Glomerular visceral epithelial cell (primary cell): ENCODE results near the gene JUP.

Source experiments
- DNase-seq: peaks from one replicate; pipeline ENCODE4 v3.0.0-alpha.2; 2016; ENCODE audit errors: extremely low spot score

Gene JUP

DNA sequence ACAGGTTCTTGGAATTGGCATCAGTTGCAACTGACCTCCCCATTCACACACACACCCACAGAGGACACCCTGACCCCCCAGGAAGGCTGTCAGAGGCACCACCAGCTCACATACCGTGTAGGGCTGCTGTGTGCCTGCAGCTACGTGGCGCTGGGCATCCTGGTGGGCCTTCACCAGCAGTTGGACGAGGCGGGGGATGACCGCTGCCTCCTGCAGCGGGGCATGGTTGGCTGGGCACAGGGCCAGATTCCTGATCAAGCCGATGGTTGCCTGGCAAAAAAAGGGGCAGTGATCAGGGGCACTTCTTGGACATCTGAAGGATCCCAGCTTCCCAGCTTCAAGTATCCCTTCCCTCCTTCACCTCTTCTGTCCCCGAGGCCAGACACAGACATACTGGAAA, 27.9 kb downstream of the JUP start:
- no peak for DNase-seq

DNA sequence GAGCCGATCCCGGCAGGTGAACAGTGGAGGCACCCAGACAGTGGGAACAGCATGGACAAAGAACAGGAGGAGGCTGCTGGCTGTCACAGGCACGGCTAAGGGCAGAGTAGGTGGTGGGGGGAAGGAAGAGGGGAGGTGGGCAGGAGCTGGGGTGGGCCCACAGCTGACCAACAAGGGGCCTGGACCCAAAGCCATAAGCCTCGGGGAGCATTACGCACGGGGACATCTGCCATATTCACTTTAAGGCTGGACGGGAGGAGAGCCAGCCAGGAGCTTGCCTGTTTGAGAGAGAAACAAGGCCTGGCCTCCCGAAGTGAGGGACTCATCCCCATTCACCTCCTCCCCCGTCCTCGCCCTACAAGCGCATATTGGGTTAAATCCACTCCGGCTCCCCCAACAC, 32.4 kb downstream of the JUP start:
- DNase-seq, result no peak

DNA sequence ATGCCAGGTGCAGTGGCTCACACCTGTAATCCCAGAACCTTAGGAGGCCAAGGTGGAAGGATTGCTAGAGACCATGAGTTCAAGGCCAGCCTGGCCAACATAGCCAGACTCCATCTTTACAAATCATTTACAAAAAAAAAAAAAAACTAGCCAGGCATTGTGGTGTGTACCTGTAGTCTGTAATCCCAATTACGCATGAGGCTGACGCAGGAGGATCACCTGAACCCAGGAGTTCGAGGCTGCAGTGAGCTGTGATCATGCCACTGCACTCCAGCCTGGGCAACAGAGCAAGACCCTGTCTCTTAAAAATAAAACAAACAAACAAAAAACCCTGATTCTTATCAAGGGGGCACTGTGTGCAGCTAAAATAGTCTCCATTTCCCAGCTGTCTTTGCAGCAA, 35.2 kb downstream of the JUP start:
- no peak for DNase-seq

DNA sequence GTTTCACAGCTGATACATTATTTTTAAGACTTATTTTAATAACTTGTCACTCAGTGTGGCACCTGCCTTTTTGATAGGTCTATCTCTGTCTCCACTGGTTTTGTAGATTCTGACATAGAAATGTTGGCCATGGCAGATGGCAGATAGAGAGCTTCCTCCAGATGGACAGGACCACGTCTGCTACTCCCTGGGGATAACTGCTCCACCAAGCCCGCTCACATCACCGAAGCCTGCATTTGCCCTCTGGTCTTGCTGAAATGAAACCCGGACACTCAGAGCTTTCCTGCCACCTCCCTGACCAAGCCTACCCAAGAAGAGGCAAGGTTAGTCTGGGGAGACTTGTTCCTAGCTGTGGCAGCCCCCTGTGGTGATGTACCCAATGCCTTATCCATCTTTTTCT, 35.6 kb downstream of the JUP start:
- DNase-seq, result no peak

DNA sequence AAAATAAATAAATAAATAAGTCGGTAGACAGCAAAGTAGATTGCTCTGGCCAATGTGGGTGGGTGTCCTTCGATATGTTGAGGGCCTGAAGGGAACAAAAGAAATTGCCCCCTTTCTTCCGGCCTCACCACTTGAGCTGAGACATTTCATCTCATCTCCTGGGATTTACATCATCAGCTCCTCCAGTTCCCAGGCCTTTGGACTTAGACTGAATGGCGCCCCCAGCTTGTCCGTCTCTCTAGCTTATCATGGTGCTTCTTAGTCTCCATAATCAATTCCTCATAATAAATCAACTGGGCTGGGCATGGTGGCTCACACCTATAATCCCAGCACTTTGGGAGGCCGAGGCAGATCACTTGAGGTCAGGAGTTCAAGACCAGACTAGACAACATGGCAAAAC, 38.2 kb downstream of the JUP start:
- no peak for DNase-seq

DNA sequence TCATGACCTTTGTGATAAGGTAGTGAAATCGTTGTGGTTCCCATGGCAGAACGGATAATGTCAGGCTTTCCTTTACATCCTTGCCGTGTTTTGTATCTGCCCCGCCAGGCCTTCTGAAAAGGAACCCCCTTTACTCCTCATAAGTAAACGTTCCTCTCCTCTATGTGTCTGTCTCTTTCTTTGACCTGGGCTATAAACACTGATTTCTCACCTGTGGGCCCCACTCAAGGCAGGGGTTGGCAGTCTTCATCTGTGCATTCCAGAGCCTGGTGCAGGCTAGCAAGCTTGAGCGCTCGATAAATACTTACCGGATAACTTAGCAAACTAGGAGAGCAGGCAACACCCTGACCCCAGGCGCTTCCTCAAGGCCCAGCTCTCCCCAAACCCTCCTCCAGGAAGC, 44.8 kb downstream of the JUP start:
- DNase-seq, result no peak

DNA sequence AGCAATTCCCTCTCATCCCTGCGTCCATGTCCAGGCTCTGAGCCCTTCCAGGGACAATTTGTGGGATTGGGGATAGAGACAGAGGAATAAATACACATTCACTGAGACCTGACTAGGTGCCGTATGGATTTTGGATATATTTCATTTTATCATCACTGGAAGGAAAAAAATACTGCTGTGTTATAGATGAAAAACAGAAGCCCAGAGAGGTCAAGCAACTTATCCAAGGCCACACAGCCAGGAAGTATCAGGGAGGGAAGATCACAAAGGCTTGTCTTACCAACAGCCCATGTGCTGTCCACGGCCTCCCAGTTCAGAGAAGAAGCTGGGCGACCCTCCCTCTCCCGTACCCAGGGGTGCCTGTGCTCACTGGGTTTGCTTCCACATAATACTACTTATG, 46.0 kb downstream of the JUP start:
- no peak for DNase-seq

DNA sequence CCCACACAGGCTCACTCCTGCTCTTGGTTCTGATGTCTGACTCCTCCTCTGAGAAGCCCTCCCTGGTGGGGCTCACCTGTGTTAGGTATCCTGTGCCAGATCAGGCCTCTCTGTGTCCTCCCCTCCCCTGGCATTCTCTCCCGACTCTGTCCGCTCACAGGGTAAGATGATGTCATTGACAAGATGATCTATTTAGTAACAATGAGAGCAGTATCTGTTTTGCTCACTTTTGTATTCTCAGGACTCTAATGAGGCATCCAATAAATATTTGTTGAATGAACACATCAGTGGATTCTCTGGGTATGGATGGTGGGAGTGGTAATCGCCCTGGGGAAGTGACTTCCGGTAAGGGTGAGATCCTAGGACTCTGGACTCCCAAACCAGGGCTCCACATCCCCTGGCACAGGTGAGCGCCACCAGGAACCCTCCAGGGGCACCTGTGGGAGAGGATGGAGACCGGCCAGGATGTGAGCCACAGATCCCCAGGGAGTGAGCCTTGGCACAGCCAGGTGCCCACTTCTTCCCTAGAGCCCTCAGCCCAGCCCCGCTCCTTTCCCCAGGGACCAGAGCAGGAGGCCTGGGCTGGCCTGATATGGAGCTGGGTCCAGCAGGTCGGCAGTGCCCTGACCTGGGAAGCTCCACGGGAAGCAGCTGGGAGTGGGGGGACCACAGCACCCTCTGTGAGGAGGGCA, 46.7 kb downstream of the JUP start:
- DNase-seq, result peak; percentile 42

DNA sequence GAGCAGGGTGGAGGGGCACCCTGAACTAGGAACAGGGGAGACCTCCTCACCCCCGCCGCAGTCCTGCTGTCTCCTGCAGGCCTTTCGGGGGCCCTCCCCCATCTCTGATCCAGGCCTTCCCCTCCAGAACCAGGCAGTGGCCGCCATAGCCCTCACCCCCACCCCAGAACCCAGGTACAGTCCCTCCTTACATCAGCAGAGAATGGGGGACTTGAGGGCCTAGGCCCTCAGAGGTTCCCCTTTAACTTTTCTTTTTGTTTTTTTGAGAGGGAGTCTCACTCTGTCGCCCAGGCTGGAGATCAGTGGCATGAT, 47.8 kb downstream of the JUP start:
- DNase-seq, result no peak

DNA sequence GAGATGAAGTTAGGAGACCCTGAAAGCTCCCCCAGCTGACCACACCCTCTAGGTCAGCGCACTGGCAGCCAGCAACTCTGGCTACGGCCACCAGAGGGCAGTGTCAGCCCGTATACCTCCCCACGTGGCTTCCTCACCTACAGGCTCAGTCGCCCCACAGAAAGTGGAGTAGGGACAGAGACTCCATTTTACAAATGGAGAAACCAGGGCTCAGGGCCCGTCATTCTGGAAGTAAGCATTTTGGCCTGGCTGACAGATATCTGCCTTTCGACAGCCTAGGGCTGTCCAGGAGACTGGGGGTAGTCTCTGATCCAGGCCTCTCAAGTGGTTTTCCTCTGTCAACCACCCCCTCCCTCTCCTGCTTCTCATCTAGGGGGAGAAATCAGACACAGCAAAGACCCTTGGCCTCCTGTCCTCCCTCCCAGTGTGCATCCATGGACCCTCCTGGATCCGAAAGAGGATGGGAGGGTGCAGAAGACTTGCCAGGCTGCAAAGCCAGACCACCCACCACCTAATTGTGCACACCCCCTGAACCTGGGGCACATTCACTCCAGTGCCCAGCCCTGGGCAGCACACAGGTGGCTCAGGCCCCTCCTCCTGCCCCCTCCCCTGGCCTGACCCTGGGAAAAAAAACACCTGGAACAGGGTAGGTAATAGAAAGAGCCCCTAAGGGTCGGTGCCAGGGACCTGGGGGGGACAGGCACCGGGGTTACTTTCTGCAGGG, 48.3 kb downstream of the JUP start:
- peak; percentile 84 for DNase-seq

DNA sequence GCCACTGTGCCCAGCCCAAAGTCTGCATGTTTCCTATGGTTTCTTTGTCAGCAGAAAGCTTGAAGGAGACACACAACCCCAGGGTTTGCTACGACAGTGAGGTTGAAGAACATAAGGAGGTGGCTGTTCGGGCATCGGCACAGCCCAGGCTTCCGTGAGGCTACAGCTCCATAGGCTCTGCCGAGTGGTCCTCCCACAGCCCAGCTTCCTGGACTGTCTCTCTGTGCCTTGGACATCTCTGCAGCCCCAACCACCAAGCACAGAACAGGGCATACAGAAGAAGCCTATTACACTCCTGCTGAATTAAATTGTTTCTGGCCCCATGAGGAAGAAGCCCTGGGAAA, 48.9 kb downstream of the JUP start:
- no peak for DNase-seq

DNA sequence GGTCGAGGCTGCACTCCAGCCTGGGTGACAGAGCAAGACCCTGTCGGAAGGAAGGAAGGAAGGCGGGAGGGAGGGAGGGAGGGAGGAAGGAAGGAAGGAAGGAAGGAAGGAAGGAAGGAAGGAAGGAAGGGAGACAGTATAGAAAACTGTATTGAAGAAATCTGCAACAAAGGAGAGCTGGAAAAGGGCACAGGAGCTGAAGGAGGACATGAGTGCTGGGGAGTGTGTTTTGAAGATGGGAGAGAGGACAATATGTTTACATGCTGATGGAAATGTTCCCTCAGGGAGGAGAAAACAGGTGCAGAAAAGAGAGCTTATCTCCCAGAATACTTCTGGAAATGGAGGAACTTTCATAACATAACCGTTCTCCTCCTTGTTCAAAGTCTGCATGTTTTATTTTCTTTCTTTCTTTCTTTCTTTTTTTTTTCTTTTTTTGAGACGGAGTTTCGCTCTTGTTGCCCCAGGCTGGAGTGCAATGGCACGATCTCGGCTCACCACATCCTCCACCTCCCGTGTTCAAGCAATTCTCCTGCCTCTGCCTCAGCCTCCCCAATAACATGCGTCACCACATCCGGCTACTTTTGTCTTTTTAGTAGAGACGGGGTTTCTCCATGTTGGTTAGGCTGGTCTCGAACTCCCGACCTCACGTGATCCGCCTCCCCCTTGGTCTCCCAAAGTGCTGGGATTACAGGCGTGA, 49.4 kb downstream of the JUP start:
- no peak for DNase-seq

DNA sequence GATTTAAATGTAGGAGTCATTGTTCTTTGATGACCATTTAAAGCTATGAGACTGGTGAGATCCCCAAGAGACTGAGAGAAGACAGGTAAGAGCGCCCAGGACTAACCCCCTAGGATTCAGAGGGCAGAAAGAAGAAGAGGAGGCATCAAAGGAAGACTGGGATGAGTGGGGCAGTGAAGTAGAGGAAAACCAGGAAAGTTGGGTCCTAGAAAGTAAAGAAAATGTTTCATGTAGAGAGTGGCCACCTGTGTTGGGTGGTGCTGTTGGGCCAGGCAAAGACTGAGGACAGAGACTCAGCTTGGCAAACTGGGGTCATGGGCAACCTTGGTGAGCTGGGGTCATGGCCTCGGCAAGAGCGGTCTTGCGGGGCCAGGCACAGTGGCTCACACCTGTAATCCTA, 50.8 kb downstream of the JUP start:
- DNase-seq, result no peak

DNA sequence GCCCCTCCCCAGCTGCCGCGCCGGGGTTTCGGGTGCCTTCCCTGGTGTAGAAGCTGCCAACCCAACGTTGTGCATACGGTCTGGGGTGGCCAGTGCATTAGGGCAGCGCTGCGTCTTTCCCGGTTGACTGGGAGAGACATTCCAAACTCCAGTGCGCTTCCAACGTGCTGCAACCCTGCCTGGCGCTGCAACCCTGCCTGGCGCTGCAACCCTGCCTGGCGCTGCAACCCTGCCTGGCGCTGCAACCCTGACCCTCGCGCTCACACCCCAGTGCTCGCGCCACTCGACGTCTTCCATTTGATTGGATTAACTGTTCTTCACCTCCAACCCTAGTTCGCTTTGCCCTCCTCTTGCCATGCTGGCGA, 51.6 kb downstream of the JUP start:
- DNase-seq, result no peak

DNA sequence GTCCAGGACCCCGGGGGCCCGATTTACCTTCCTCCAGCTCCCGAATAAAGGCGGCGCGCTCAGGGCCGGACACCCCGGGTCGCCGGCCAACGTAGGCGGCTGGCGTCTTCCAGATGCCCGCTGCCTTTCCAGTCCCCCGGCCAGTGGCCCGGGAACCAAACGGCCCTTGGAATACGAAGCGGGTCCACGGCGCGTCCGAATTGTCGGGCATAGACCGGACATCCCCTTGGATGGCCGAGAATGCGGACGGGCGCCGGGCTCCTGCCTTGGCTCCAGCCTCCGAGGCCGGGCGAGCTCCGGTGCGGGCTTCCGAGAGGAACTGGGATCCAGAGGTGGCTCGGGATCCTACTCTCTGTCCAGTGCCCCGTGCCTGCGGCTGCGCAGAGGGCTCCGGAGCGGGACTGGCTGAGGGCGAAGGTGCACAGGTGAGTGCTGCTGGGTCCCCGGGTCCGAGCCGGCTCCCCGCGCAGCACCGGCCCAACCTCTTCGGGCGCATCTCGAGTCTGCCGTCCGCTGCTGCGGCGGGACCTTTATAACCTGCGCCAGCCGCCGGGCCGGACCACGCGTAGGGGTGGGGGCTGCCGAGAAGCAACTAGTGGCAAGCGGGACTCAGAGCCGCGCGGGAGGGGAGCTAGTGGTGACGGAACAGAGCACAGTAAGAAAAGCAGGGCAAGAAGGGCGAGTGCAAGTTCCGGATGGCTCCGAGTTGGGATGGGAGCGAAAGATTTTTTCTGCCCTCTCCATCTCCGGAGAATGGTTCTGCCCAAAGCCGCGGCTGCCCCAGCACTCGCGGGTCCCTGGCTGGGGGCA, 52.2 kb downstream of the JUP start, which contains the start of gene HAP1:
Gene HAP1, minus strand, starts transcription at position 505 of the 810 bp plus-strand sequence. Its CDS starts 9 bp downstream, at position 496.
- peak; percentile 34 for DNase-seq

DNA sequence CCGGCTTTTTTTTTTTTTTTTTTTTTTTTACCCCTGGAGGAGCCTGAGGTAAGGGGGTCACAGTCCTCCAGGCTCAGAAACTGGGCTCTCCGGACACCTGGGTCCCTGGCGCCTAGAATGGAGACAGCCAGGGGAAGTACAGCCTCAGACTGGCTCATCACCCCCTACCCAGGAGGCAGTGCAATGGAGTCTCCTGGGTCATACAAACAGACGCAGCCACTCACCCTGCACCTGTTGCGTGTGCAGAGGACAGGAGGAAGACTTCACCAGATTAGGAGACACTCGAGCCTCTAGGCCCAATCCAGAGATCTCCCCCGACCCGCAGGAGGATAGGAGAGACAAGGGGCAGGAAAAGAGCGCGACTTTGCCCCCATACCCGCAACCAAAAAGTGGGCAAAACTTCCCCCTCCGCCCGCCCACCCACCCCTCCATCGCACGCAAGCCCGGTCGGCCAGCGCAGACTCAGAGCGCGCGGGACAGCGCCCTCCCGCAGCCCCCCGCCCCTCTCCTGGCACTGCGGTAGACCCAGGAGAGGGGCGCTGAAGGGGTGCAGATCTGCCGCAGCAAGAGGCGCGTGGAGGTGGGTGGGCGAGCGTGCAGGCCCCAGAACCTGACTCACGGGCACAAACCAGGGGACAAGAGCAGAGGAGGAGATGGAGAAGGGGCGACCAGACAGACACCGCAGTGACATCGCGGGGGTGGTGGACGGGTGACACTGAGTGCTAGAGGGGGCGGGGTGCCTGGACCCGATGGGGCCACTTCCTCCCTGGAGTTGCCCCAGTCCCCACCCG, 53.0 kb downstream of the JUP start:
- no peak for DNase-seq

DNA sequence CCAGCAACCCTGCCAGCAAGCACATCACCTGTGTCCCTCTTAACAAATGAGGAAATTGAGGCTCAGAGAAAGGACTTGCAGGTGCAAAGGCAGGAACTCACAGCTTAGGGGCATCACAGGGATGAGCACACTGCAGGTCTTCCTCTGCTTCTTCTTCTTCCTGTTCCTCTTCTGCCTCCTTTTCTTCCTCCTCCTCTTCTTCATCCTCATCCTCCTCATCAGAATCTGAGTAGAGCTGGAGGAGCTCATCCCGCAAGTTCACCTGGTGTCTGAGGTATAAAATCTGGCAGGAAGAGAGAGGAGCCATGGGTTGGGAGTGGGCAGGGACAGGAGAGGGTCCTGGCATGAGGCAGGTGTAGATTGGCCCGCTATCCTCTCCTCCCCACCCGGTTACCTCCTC, 54.7 kb downstream of the JUP start:
- no peak for DNase-seq

DNA sequence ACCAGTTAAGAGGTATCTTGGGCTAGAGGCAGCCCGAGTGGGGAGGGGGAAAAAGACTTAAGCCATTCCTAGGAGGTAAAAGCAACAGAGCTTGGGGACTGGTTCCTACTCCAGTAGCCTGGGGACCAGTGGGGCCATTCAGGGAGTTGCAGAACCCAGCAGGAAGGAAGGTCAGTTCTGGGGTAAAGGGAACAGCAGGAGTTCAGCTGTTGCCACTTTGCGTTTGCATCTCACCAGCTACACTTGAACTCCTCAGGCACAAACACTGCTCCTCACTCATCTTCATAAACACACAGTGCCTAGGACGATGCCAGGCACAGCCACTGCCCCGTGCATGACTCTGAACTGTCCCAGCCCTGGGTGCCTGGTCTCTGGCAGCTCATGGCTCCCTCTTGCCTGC, 56.0 kb downstream of the JUP start:
- no peak for DNase-seq

DNA sequence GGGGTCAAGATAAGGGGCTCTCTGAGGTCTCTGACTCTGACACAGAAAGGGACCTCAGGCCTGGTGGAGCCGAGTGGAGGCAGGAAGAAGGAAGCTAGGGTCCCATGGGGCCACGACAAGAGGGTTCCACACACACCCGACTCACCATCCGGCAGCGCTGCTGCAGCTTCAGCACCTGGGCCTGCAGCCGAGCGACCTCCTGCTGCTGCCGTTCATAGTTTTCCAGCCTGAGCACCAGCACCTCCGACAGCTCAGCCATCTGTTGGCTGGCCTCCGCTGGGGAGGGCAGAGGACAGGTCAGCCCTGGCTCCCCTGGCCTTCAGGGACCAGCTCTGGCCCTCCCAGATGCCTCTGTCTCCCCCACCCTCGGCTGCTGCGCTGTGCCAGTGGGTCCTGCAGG, 58.5 kb downstream of the JUP start:
- no peak for DNase-seq

DNA sequence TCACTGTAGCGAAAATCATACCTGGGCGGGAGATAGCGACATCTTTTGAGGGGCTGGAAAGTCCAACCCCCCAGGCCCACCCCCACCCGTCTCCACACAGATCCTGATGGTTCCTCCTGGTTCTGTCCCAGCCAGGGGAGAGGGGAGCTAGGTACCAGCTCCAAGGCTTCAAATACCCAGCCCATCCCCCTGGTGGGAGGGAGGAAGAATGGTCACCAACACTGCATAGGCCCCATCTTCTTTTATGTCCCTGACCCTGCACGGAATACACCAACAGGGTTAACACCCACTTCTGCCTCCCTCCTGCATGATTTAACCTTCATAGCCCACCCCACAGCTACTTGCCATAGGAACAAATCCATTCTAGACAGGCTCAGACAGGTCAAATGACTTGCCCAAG, 61.4 kb downstream of the JUP start:
- no peak for DNase-seq

DNA sequence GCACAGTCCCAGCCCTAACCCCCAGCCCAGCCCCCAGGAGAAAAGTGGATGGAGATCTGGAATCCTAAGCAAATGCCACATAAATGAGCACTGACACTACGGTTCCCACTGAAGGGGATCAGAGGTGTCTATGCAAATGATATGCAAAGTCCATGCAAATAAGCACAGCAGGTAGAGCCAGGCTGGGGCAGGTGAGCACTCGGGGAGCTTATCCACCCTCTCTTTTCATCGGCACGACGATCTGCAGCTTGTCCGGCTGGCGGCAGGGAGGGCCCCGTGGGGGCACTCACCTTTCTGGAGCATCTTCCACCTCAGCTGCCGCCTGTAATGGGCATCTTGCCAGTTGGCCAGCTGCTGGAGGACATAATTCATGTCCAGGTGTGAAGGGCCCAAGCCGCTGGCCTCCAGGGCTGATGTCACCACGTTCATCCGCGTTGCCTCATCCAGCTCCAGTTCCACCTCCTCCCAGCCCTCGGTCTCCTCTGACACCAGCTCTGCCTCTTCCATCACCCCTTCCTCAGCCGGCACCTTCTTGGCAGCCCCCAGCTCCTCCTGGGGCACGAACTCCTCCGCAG, 61.9 kb downstream of the JUP start:
- DNase-seq, result no peak
